OCI-LY1 (cell line): ENCODE measurements around the gene ARHGEF28.

ENCODE experiments used
- H2AFZ ChIP-seq: fragments of 200-600 bp; sonication (generic), shearing (Covaris generic); 2 replicates; pipeline ENCODE4 v1.6.0; 2014; ENCODE audit warnings: antibody characterized with exemption, mild to moderate bottlenecking, low read length
- H3F3A ChIP-seq: fragments of 200-600 bp; sonication (generic), shearing (Covaris generic); 2 replicates; pipeline ENCODE4 v1.6.0; 2014; ENCODE audit warnings: mild to moderate bottlenecking, antibody characterized with exemption, low read length, moderate library complexity; ENCODE audit not compliant: insufficient read depth
- H3K27ac ChIP-seq: fragments of 200-600 bp; sonication (generic); 2 replicates; pipeline ENCODE4 v1.5.1; 2014; ENCODE audit warnings: low read length, mixed run types, mild to moderate bottlenecking, low read depth; ENCODE audit not compliant: poor library complexity, severe bottlenecking
- H3K27me3 ChIP-seq: fragments of 200-600 bp; sonication (generic); 2 replicates; pipeline ENCODE4 v1.6.0; 2014; ENCODE audit warnings: antibody characterized with exemption, mild to moderate bottlenecking, low read length, moderate library complexity; ENCODE audit not compliant: insufficient read depth
- H3K36me3 ChIP-seq: fragments of 200-600 bp; sonication (generic); 2 replicates; pipeline ENCODE4 v1.6.1; 2014; ENCODE audit warnings: mild to moderate bottlenecking, antibody characterized with exemption, low read length, moderate library complexity, mixed read lengths; ENCODE audit not compliant: insufficient read depth
- H3K4me1 ChIP-seq: fragments of 200-600 bp; sonication (generic); 2 replicates; pipeline ENCODE4 v1.5.1; 2014; ENCODE audit warnings: mild to moderate bottlenecking, low read length, moderate library complexity; ENCODE audit not compliant: insufficient read depth, severe bottlenecking
- H3K4me2 ChIP-seq: fragments of 200-600 bp; sonication (generic), shearing (Covaris generic); 2 replicates; pipeline ENCODE4 v1.6.1; 2014; ENCODE audit warnings: low read length
- H3K4me3 ChIP-seq: fragments of 200-600 bp; sonication (generic); 2 replicates; pipeline ENCODE4 v1.5.1; 2014; ENCODE audit warnings: low read length, low read depth, mild to moderate bottlenecking, mixed read lengths; ENCODE audit not compliant: poor library complexity, severe bottlenecking
- H3K79me2 ChIP-seq: fragments of 200-600 bp; shearing (Covaris generic); 2 replicates; pipeline ENCODE4 v1.6.1; 2016; ENCODE audit warnings: mixed run types, low read length, mixed read lengths; ENCODE audit not compliant: insufficient read depth
- H3K9ac ChIP-seq: fragments of 200-600 bp; sonication (generic), shearing (Covaris generic); 2 replicates; pipeline ENCODE4 v1.6.1; 2014; ENCODE audit warnings: mild to moderate bottlenecking, low read length, mixed read lengths
- H3K9me2 ChIP-seq: fragments of 200-600 bp; sonication (generic), shearing (Covaris generic); 2 replicates; pipeline ENCODE4 v1.6.1; 2014; ENCODE audit warnings: low read depth, mild to moderate bottlenecking, low read length, mixed read lengths
- H3K9me3 ChIP-seq: fragments of 200-600 bp; shearing (Covaris generic); 2 replicates; pipeline ENCODE4 v1.6.1; 2014; ENCODE audit warnings: low read length, mixed read lengths
- H4K20me1 ChIP-seq: fragments of 200-600 bp; sonication (generic), shearing (Covaris generic); 2 replicates; pipeline ENCODE4 v1.6.0; 2016; ENCODE audit warnings: mild to moderate bottlenecking, low read length; ENCODE audit not compliant: insufficient read depth
- EZH2 ChIP-seq: fragments of 200-600 bp; sonication (generic), shearing (Covaris generic); IDR thresholded peaks from 2 replicates; pipeline ENCODE4 v1.8.0; 2017; ENCODE audit warnings: borderline replicate concordance, mixed run types, mild to moderate bottlenecking, antibody characterized with exemption, low read length, moderate library complexity, mixed read lengths
- TF ChIP-seq, protein P1 (sequence below): fragments of 200-600 bp; sonication (generic), shearing (Covaris generic); IDR thresholded peaks from 2 replicates; pipeline ENCODE4 v1.5.1; 2017; ENCODE audit warnings: mild to moderate bottlenecking, antibody characterized with exemption, low read length, moderate library complexity, mixed read lengths

The ARHGEF28 gene

DNA sequence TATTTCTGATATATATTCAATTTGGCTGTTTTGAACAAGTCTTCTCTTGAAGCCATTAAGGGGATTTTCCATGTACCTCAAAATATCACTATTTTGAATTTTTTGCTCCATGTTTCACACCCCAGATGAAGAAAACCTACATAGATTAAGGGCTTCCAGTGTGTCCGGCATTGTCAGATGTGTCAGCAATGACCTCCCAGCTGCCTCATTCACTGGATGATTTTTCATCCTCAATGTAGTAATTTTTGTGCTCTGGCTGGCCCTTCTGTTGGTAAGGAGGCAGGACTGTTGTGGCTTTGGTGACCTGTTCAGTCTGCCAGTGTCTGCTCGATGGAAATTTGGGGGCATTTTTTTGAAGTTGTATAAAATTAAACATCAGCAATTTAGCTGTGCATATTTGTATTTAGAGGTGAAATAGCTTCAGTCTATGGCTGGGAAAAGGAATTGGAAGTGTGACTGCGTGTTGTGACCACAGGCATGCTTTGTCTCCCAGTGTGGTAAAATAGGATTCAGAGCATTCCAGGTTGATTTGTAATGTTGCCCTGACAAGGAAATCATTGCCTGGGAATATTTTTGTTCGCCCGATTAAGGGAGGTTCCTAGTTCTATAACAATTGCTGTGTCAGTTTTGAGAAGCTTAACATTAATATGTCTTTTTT lies 312.4 kb downstream of the ARHGEF28 start:
- TF ChIP-seq, protein P1, sequence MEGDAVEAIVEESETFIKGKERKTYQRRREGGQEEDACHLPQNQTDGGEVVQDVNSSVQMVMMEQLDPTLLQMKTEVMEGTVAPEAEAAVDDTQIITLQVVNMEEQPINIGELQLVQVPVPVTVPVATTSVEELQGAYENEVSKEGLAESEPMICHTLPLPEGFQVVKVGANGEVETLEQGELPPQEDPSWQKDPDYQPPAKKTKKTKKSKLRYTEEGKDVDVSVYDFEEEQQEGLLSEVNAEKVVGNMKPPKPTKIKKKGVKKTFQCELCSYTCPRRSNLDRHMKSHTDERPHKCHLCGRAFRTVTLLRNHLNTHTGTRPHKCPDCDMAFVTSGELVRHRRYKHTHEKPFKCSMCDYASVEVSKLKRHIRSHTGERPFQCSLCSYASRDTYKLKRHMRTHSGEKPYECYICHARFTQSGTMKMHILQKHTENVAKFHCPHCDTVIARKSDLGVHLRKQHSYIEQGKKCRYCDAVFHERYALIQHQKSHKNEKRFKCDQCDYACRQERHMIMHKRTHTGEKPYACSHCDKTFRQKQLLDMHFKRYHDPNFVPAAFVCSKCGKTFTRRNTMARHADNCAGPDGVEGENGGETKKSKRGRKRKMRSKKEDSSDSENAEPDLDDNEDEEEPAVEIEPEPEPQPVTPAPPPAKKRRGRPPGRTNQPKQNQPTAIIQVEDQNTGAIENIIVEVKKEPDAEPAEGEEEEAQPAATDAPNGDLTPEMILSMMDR: no peak
- no peak for TF ChIP-seq EZH2
- Histone ChIP-seq H3K9ac (no peak overlapping the region), H3K4me3 (no peak overlapping the region), H3F3A (no peaks in the 10 kb centered on the region), H3K27me3 (no peaks in the 10 kb centered on the region), H3K27ac (no peak overlapping the region), H3K4me2 (no peak overlapping the region), H3K79me2 (no peaks in the 10 kb centered on the region), H2AFZ (no peak overlapping the region), H3K9me2 (no peaks in the 10 kb centered on the region), H3K36me3 (no peaks in the 10 kb centered on the region), H3K4me1 (no peaks in the 10 kb centered on the region), H4K20me1 (no peaks in the 10 kb centered on the region), H3K9me3 (no peaks in the 10 kb centered on the region)

DNA sequence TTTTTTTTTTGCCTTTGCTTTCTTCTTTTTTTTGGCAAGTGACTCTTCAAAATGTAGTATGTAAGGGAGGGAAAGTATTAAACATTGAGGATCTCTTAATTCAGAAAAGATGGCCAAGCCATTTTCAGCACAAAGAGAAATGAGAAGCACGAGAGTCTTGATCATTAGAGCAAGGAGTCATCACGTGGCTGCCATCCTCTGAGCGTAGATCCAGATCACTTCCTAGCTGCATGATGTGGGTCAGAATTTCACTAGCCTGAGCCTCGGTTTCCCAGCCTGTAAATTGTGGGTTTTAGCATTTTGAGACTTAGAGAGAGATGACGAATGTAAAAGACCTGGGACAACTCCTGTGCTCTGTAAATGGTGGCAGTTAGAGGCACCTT lies 312.9 kb downstream of the ARHGEF28 start:
- no peaks in the 10 kb centered on the region for H3K36me3 ChIP-seq
- no peak overlapping the region for H3K27ac ChIP-seq
- no peak overlapping the region for H2AFZ ChIP-seq
- H3K9ac ChIP-seq: no peak overlapping the region
- H3K4me3 ChIP-seq: no peak overlapping the region
- no peaks in the 10 kb centered on the region for H3K79me2 ChIP-seq
- H3K27me3 ChIP-seq: no peaks in the 10 kb centered on the region
- H3K9me2 ChIP-seq: no peaks in the 10 kb centered on the region
- H4K20me1 ChIP-seq: no peaks in the 10 kb centered on the region
- TF ChIP-seq, protein P1: no peak
- TF ChIP-seq EZH2: no peak
- no peaks in the 10 kb centered on the region for H3K9me3 ChIP-seq
- no peaks in the 10 kb centered on the region for H3F3A ChIP-seq
- no peaks in the 10 kb centered on the region for H3K4me1 ChIP-seq
- H3K4me2 ChIP-seq: no peak overlapping the region

DNA sequence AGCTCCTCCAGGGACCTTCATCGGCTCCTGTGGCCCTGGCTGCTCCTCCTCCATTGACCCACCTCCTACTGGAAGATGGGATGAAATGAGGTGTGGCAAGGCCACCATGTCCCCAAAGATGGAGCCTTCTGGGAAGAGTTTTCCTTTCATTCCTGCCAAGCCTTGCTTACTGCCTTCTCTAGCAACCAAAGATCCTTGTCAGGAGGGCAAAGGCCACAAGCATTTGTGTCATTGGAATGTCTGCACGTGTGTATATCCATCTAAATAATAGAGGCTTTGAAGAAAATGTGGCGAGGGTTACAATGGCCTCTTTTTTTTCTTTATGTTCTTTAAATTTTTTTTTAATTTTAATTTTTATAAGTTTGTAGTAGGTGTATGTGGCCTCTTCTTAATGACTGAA lies 313.6 kb downstream of the ARHGEF28 start:
- TF ChIP-seq, protein P1: no peak
- TF ChIP-seq EZH2: no peak
- H3K27ac ChIP-seq: no peak overlapping the region
- no peak overlapping the region for H2AFZ ChIP-seq

More for the DNA sequence above, 313.6 kb downstream of the ARHGEF28 start:
- Histone ChIP-seq H3K9me3 (no peaks in the 10 kb centered on the region), H3K4me3 (no peak overlapping the region), H3K9ac (no peak overlapping the region), H3K4me2 (no peak overlapping the region), H3K4me1 (no peaks in the 10 kb centered on the region), H3K36me3 (no peaks in the 10 kb centered on the region), H4K20me1 (no peaks in the 10 kb centered on the region), H3K27me3 (no peaks in the 10 kb centered on the region), H3K79me2 (no peaks in the 10 kb centered on the region), H3F3A (no peaks in the 10 kb centered on the region), H3K9me2 (no peaks in the 10 kb centered on the region)
